GM13976 (cell line): ENCODE measurements around the gene HTT-AS.

Source experiments
- DNase-seq: peaks from one replicate; pipeline ENCODE4 v3.0.0; 2012; ENCODE audit warnings: low spot score
- in situ Hi-C: fragments of 300-500 bp; cut with MboI; formaldehyde crosslinking; loops from one replicate; pipeline ENCODE4 v1.12.0; 2022; ENCODE audit warnings: low sequenced_read_pairs, mixed read lengths, inconsistent platforms; ENCODE audit not compliant: unreplicated experiment
- TF ChIP-seq, protein P1 (sequence below): IDR thresholded peaks from 2 replicates; pipeline ENCODE4 v1.5.1; 2012; ENCODE audit warnings: borderline replicate concordance, mild to moderate bottlenecking; ENCODE audit not compliant: insufficient read depth; ENCODE audit errors: extremely low read depth, missing control alignments, control extremely low read depth

Gene HTT-AS

DNA sequence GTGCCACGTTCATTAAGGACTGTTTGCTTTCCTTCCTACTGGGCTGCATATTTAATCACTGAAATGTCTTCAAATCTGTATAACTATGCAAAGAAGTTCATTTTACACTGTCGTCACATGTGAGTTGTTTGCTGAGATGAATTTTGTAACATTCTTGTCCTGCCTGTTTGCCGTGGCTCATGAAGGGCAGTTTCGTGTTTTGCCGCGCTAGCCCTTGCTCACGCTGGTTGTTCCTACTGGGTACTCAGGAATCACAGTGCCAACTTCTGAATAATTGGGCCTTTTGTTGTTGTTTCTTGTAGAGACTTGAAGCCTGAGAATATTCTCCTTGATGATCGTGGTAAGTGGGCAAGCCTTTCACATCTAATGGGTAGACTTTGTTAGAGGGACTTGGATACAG lies 52.2 kb downstream of the HTT-AS start:
- in situ Hi-C loops, result no loop called here
- TF ChIP-seq, protein P1, sequence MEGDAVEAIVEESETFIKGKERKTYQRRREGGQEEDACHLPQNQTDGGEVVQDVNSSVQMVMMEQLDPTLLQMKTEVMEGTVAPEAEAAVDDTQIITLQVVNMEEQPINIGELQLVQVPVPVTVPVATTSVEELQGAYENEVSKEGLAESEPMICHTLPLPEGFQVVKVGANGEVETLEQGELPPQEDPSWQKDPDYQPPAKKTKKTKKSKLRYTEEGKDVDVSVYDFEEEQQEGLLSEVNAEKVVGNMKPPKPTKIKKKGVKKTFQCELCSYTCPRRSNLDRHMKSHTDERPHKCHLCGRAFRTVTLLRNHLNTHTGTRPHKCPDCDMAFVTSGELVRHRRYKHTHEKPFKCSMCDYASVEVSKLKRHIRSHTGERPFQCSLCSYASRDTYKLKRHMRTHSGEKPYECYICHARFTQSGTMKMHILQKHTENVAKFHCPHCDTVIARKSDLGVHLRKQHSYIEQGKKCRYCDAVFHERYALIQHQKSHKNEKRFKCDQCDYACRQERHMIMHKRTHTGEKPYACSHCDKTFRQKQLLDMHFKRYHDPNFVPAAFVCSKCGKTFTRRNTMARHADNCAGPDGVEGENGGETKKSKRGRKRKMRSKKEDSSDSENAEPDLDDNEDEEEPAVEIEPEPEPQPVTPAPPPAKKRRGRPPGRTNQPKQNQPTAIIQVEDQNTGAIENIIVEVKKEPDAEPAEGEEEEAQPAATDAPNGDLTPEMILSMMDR, result no peak
- no peak for DNase-seq

DNA sequence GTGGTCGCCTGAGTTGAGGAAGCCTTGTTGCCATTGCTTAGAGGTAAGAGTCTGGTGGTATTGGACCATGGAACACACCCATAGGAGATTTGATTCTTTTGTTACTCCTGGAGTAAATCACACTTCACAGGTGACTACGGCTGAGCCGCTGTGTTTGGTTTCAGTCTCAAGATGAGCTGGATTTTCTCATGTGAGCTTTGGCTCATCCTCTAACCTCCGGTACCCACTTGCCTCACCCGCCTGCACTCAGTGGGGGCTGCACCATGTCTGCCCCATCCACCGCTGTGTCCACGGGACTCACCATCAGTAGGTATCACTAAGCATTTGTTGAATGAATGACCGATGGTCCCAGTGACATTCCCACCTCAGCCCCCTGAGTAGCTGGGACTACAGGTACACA lies 52.7 kb downstream of the HTT-AS start:
- in situ Hi-C loops, result no loop called here
- TF ChIP-seq, protein P1, result no peak

DNA sequence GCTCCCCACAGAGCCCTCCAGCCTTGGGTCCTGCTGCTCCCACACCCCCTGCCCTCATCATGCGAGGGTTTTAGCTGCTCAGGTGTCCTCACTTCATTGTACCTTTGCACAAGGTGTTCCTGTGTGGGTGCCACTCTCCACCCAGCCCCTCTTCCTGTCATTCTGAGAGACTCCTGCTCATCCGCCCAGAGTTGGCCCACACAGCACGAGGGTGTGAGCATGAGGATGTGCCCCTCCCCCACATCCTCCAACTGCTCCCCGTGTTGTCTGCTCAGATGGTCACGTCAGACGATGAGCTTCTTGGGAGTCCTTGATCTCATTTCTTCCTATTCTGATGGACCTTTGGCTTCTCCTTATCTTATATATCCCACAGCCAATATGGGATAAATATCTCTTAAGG lies 53.2 kb downstream of the HTT-AS start:
- in situ Hi-C loops, result no loop called here
- TF ChIP-seq, protein P1, result no peak
- no peak for DNase-seq

More for the DNA sequence above, 52.7 kb downstream of the HTT-AS start:
- no peak for DNase-seq

DNA sequence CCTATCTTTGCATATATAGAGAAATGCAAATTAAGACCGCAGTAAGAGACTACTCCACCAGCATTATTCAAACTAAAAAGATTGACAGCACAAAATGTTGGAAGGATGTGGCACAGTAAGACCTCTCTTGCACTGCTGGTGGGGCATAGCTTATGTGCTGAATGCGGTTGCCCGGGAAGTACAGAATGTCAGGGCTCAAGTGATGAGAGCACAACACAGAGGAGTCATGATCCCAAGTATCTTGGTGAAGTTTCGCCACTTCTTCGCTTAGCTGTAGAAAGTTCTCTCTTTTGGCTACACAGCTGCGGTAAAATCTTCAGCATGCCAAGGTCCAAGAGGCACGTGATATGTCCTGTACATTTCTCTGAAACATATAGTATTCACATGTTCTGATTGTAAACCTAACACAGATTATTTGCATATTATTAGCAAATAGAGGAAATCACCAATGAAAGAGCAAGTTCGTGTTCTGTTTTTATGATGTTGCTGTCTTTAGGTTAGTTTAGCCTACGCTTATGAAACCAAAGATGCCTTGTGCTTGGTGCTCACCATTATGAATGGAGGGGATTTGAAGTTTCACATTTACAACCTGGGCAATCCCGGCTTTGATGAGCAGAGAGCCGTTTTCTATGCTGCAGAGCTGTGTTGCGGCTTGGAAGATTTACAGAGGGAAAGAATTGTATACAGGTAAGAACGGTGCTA lies 55.0 kb downstream of the HTT-AS start:
- DNase-seq, result no peak
- TF ChIP-seq, protein P1, result no peak
- in situ Hi-C loops, result no loop called here

DNA sequence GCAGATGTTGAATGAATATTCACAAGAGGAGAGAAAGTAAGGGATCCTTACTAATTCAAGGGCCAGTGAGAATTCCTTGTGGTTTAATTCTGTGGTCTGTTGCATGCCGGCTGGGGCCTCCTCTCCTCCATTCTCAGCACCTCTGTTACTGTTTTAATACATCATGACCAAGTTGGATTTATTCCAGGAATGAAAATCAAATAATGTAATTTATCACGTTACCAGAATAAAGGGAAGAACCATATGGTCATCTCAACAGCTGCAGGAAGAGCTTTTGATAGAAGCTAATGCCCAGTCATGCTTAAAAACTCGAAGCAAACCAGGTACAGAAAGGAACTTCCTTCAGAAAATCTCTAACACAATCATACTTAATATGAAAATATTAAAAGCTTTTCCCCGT lies 56.8 kb downstream of the HTT-AS start:
- in situ Hi-C loops, result no loop called here

DNA sequence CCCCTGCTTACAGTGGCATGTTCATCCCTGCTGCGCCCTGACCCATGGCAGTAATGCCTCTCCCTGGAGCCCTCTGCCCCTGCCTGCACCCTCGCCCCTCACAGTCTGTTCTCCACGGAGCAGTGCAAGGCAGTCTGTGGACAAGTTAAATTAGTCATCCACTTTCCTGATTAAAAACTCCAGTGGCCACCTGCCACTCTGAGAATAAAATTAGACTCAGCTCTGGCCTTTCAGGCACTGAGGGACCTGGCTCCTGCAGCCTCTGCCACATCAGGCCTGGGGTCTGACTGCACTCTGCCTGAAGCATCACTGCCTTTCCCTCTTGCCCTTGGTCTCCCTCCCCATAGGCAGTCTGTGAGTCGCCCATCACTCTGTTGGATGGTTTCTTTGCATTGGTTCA lies 57.4 kb downstream of the HTT-AS start:
- in situ Hi-C loops, result no loop called here
- TF ChIP-seq, protein P1, result no peak
- DNase-seq, result no peak

More for the DNA sequence above, 56.8 kb downstream of the HTT-AS start:
- no peak for DNase-seq
- TF ChIP-seq, protein P1, result no peak
